Mucosa of descending colon (tissue), 3 donors: ENCODE data around the gene JHY. TPM values are rescaled to one million over a fixed set of nuclear protein-coding genes. Genes with fewer than 3 reads are reported as not detected.
"Not testable (repeated sequence)": the region's sequence is repeated elsewhere in the genome, so short reads cannot be mapped to it uniquely, and the experiment has no call there.

Source experiments
- ATAC-seq: fragments of 200-7000 bp; cut with Tn5 transposase; one replicate; pipeline ENCODE4 v1.9.1; 2020; ENCODE audit warnings: mild to moderate bottlenecking, moderate library complexity
- DNase-seq, 3 donors: peaks; one replicate each; pipeline ENCODE4 v3.0.0-alpha.2; 2020
- H3K36me3 ChIP-seq: fragments of 200-600 bp; one replicate; pipeline ENCODE4 v1.8.0; 2021; ENCODE audit warnings: low read depth, mild to moderate bottlenecking
- H3K4me1 ChIP-seq: fragments of 200-600 bp; one replicate; pipeline ENCODE4 v1.8.0; 2021; ENCODE audit warnings: low read depth, mild to moderate bottlenecking
- H3K4me3 ChIP-seq: fragments of 200-600 bp; one replicate; pipeline ENCODE4 v1.8.0; 2021; ENCODE audit warnings: mild to moderate bottlenecking
- H3K9me3 ChIP-seq: fragments of 200-600 bp; one replicate; pipeline ENCODE4 v1.8.0; 2021; ENCODE audit warnings: mild to moderate bottlenecking
- intact Hi-C, 2 donors: fragments of 100-400 bp; cut with DNase I in 1 of 2; cut with micrococcal nuclease in 1 of 2; formaldehyde crosslinking; loops; one replicate each; pipeline versions ENCODE4 v1.11.0 to v1.11.1; 2022; cut with DNase I, micrococcal nuclease
- total RNA-seq, 3 donors: library from RNA; stranded (reverse); fragmentation: NEBNext Ultra II Directional in 2 of 3; extraction: Animal tissue kit (Norgen Biotek cat#: 25700) in 2 of 3; gene quantifications; one replicate each; pipeline versions ENCODE4 v1.2.1 to v1.2.4, GENCODE V29; 2021 to 2023
- TF ChIP-seq, protein P1 (sequence below): fragments of 200-600 bp; IDR thresholded peaks from one replicate; pipeline ENCODE4 v1.8.0; 2022; ENCODE audit warnings: antibody characterized with exemption, mild to moderate bottlenecking
- donor health status: DM: no; HTN: no; CAD: no; lungs with moderate emphysema.
- donor health status: DM: no; HTN: no; CAD: no.
- donor health status: DM: no; HTN: yes; CAD: no.

JHY gene
- total RNA-seq, 3 donors from 2014 or later, result 1.5 to 5.4 (median 2.4) TPM

GRCh38 chr11:122852796-122853160 is 29.8 kb upstream of the JHY start:
- intact Hi-C loops, result loop anchor here (10.0 kb wide), 2 partner anchors 58 to 228 kb away; no protein-coding TSS in a partner anchor
- TF ChIP-seq, protein P1, sequence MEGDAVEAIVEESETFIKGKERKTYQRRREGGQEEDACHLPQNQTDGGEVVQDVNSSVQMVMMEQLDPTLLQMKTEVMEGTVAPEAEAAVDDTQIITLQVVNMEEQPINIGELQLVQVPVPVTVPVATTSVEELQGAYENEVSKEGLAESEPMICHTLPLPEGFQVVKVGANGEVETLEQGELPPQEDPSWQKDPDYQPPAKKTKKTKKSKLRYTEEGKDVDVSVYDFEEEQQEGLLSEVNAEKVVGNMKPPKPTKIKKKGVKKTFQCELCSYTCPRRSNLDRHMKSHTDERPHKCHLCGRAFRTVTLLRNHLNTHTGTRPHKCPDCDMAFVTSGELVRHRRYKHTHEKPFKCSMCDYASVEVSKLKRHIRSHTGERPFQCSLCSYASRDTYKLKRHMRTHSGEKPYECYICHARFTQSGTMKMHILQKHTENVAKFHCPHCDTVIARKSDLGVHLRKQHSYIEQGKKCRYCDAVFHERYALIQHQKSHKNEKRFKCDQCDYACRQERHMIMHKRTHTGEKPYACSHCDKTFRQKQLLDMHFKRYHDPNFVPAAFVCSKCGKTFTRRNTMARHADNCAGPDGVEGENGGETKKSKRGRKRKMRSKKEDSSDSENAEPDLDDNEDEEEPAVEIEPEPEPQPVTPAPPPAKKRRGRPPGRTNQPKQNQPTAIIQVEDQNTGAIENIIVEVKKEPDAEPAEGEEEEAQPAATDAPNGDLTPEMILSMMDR, result no peak
- DNase-seq, result no peak

DNA sequence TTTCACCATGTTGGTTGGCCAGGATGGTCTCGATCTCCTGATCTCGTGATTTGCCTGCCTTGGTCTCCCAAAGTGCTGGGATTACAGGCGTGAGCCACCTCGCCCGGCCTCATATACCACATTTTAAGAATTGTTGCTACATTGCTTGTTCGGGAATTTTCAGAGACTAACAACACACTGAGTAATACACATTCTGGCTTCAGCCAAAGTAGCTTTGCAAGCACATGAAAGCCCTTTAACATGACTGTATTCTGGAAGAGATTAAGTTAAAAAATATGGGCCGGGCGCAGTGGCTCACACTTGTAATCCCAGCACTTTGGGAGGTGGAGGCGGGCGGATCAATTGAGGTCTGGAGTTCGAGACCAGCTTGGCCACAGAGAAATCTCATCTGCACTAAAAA is 29.3 kb upstream of the JHY start:
- ATAC-seq, result no peak
- Histone ChIP-seq H3K9me3 (no peaks in the 10 kb centered on the region), H3K36me3 (no peaks in the 10 kb centered on the region), H3K4me1 (no peaks in the 10 kb centered on the region), H3K4me3 (no peak overlapping the region)
- TF ChIP-seq, protein P1, result no peak
- intact Hi-C loops, result loop anchor here (10.0 kb wide), 2 partner anchors 58 to 228 kb away; no protein-coding TSS in a partner anchor
- DNase-seq, result no peak

More at GRCh38 chr11:122852796-122853160, 29.8 kb upstream of the JHY start:
- no peak for ATAC-seq
- Histone ChIP-seq H3K9me3 (no peaks in the 10 kb centered on the region), H3K4me3 (no peak overlapping the region), H3K4me1 (no peaks in the 10 kb centered on the region), H3K36me3 (no peaks in the 10 kb centered on the region)

DNA sequence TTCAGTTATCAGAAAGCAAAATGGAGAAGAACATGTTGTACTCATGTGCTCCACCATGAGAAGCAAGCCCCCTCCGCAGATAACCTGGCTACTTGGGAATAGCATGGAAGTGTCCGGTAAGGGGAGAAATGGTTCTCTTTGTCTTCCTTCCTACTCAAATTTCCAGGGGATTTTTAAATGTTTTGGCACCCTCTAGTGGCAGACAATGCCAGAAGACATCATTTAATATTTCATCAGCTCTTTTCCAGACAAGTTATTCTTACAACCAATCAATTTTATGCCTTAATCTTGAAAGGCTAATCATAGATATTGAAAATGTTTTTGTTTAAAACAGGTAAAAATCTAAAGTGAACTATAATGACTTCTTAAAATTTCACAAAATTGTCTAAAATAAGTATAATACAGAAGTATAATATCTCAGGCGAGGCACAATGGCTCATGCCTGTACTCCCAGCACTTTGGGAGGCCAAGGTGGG is 28.6 kb upstream of the JHY start:
- intact Hi-C loops, result loop anchor here (10.0 kb wide), 2 partner anchors 59 to 229 kb away; no protein-coding TSS in a partner anchor
- H3K4me3 ChIP-seq, result no peak overlapping the region
- H3K4me1 ChIP-seq, result no peaks in the 10 kb centered on the region
- no peaks in the 10 kb centered on the region for H3K9me3 ChIP-seq
- no peaks in the 10 kb centered on the region for H3K36me3 ChIP-seq
- DNase-seq (peak in 1 of 3 donors; percentile 83), ATAC-seq (peak; percentile 57)
- TF ChIP-seq, protein P1, result peak; percentile 24

- DNase-seq (no peak), ATAC-seq (no peak)
- Histone ChIP-seq H3K4me1 (no peaks in the 10 kb centered on the region), H3K9me3 (no peaks in the 10 kb centered on the region), H3K4me3 (no peak overlapping the region), H3K36me3 (no peaks in the 10 kb centered on the region)
- TF ChIP-seq, protein P1, result no peak
- intact Hi-C loops, result loop anchor here (5.0 to 10.0 kb wide), 2 partner anchors 161 to 163 kb away; no protein-coding TSS in a partner anchor
Observed at GRCh38 chr11:122861631-122862030, 20.9 kb upstream of the JHY start.

GRCh38 chr11:122862091-122862490 is 20.5 kb upstream of the JHY start:
- TF ChIP-seq, protein P1, result no peak
- intact Hi-C loops, result loop anchor here (5.0 to 10.0 kb wide), 2 partner anchors 160 to 163 kb away; no protein-coding TSS in a partner anchor
- DNase-seq (no peak), ATAC-seq (no peak)
- Histone ChIP-seq H3K36me3 (no peaks in the 10 kb centered on the region), H3K4me1 (no peaks in the 10 kb centered on the region), H3K4me3 (no peak overlapping the region), H3K9me3 (no peaks in the 10 kb centered on the region)

DNA sequence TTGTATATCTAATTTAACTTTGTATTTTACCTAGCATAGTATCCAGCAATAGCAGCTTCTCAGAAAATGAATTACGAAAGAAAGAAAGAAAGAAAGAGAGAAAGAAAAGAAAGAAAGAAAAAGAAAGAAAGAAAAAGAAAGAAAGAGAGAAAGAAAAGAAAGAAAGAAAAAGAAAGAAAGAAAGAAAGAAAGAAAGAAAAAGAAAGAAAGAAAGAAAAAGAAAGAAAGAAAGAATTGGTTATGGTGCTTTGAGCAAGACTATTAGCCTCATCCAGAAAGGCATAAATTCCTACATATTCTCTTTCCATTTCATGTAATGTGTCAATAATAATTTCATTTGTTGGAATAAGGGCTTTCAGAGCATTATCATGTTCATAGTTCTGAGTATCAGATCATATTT is 19.4 kb upstream of the JHY start:
- not testable (repeated sequence) for ATAC-seq, H3K4me1 ChIP-seq, DNase-seq, H3K9me3 ChIP-seq, H3K36me3 ChIP-seq, H3K4me3 ChIP-seq
- intact Hi-C loops, result loop anchor here (5.0 to 10.0 kb wide), 2 partner anchors 159 to 162 kb away; no protein-coding TSS in a partner anchor
